Measurements from ENCODE around the gene EID1.

The EID1 gene

GRCh38 chr15:48858401-48858800 lies 19.5 kb upstream of the EID1 start:
- no peak for TF ChIP-seq CTCF (IDR thresholded peaks at IDR 0.05; ENCODE audit: borderline replicate concordance, insufficient read depth, low read depth, low read length)

GRCh38 chr15:48859426-48859825 lies 18.5 kb upstream of the EID1 start:
- TF ChIP-seq CTCF (IDR thresholded peaks at IDR 0.05; ENCODE audit: borderline replicate concordance, insufficient read depth, low read depth, low read length), result no peak
- no peak overlapping the region for H3K4me3 ChIP-seq (ENCODE audit: low read depth, low read length)

More at GRCh38 chr15:48858401-48858800, 19.5 kb upstream of the EID1 start:
- no peak overlapping the region for H3K4me3 ChIP-seq (ENCODE audit: low read depth, low read length)

- no peak overlapping the region for H3K4me3 ChIP-seq (ENCODE audit: low read depth, low read length)
- peak; percentile 66 for TF ChIP-seq CTCF (IDR thresholded peaks at IDR 0.05; ENCODE audit: borderline replicate concordance, insufficient read depth, low read depth, low read length)
These were observed 16.0 kb upstream of the EID1 start for GRCh38 chr15:48861813-48862431.

- TF ChIP-seq CTCF (IDR thresholded peaks at IDR 0.05; ENCODE audit: borderline replicate concordance, insufficient read depth, low read depth, low read length), result no peak
- no peak overlapping the region for H3K4me3 ChIP-seq (ENCODE audit: low read depth, low read length)
These were observed 15.2 kb upstream of the EID1 start for GRCh38 chr15:48862705-48863104.

GRCh38 chr15:48865370-48866079 lies 12.4 kb upstream of the EID1 start:
- no peak for TF ChIP-seq CTCF (IDR thresholded peaks at IDR 0.05; ENCODE audit: borderline replicate concordance, insufficient read depth, low read depth, low read length)
- H3K4me3 ChIP-seq (ENCODE audit: low read depth, low read length), result no peak overlapping the region

- no peak for TF ChIP-seq CTCF (IDR thresholded peaks at IDR 0.05; ENCODE audit: borderline replicate concordance, insufficient read depth, low read depth, low read length)
These were observed 11.8 kb upstream of the EID1 start for GRCh38 chr15:48866141-48866563.

GRCh38 chr15:48868023-48868422 lies 9.9 kb upstream of the EID1 start:
- TF ChIP-seq CTCF (IDR thresholded peaks at IDR 0.05; ENCODE audit: borderline replicate concordance, insufficient read depth, low read depth, low read length), result no peak
- H3K4me3 ChIP-seq (ENCODE audit: low read depth, low read length), result no peak overlapping the region

More at GRCh38 chr15:48866141-48866563, 11.8 kb upstream of the EID1 start:
- H3K4me3 ChIP-seq (ENCODE audit: low read depth, low read length), result no peak overlapping the region

Data from GM12875 (cell line).